GM23338 (cell line): ENCODE measurements around the gene SLC2A1. TPM values are rescaled to one million over a fixed set of nuclear protein-coding genes. Genes with fewer than 3 reads are reported as not detected.
A peak's percentile ranks its signal among the peaks of the same experiment; 100 is the strongest.

Experiments
- ATAC-seq: fragments of 200-7000 bp; cut with Tn5 transposase; 3 replicates; pipeline ENCODE4 v1.9.1; 2020
- DNase-seq: peaks from one replicate; pipeline ENCODE4 v3.0.0-alpha.2; 2015; ENCODE audit warnings: low spot score
- H2AFZ ChIP-seq: fragments of 200-600 bp; sonication (generic); 2 replicates; pipeline ENCODE4 v1.8.0; 2016; ENCODE audit warnings: antibody characterized with exemption, mild to moderate bottlenecking, moderate library complexity
- H3F3A ChIP-seq: fragments of 200-600 bp; sonication (generic); replicated peaks from 2 replicates; pipeline ENCODE4 v1.8.0; 2017; ENCODE audit warnings: antibody characterized with exemption, mixed run types, low read depth
- H3K27ac ChIP-seq: fragments of 200-600 bp; sonication (generic); 2 replicates; pipeline ENCODE4 v1.6.1; 2016; ENCODE audit warnings: low read depth
- H3K27me3 ChIP-seq: fragments of 200-600 bp; sonication (generic); 2 replicates; pipeline ENCODE4 v1.8.0; 2016; ENCODE audit warnings: mild to moderate bottlenecking, mixed run types, moderate library complexity; ENCODE audit not compliant: insufficient read depth
- H3K36me3 ChIP-seq: fragments of 200-600 bp; sonication (generic); 2 replicates; pipeline ENCODE4 v1.8.0; 2016; ENCODE audit warnings: mild to moderate bottlenecking; ENCODE audit not compliant: insufficient read depth
- H3K4me1 ChIP-seq: fragments of 200-600 bp; sonication (generic); 2 replicates; pipeline ENCODE4 v1.8.0; 2016; ENCODE audit warnings: mild to moderate bottlenecking, moderate library complexity; ENCODE audit not compliant: insufficient read depth
- H3K4me2 ChIP-seq: fragments of 200-600 bp; sonication (generic); 2 replicates; pipeline ENCODE4 v1.7.1; 2017; ENCODE audit warnings: mixed run types
- H3K4me3 ChIP-seq: fragments of 200-600 bp; sonication (generic); 2 replicates; pipeline ENCODE4 v1.6.1; 2016; ENCODE audit warnings: mixed run types
- H3K79me2 ChIP-seq: fragments of 200-600 bp; sonication (generic); replicated peaks from 2 replicates; pipeline ENCODE4 v1.8.0; 2017; ENCODE audit warnings: mild to moderate bottlenecking; ENCODE audit not compliant: insufficient read depth
- H3K9me2 ChIP-seq: fragments of 200-600 bp; sonication (generic); 2 replicates; pipeline ENCODE4 v1.8.0; 2017; ENCODE audit not compliant: insufficient read depth
- H4K20me1 ChIP-seq: fragments of 200-600 bp; sonication (generic); replicated peaks from 2 replicates; pipeline ENCODE4 v1.8.0; 2017; ENCODE audit warnings: mild to moderate bottlenecking; ENCODE audit not compliant: insufficient read depth
- H3K27ac Mint-ChIP-seq: 2 replicates; pipeline ENCODE4 v1.8.0; 2020; ENCODE audit warnings: inconsistent platforms, mild to moderate bottlenecking, moderate library complexity, mixed read lengths
- H3K27me3 Mint-ChIP-seq: 3 replicates; pipeline ENCODE4 v1.8.0; 2022; ENCODE audit warnings: low read depth, mild to moderate bottlenecking, moderate library complexity, mixed read lengths, inconsistent platforms; ENCODE audit not compliant: insufficient read depth, poor library complexity
- H3K36me3 Mint-ChIP-seq: 3 replicates; pipeline ENCODE4 v1.8.0; 2021; ENCODE audit warnings: low read depth, mild to moderate bottlenecking, inconsistent platforms, moderate library complexity, mixed read lengths
- H3K4me1 Mint-ChIP-seq: 3 replicates; pipeline ENCODE4 v1.8.0; 2020; ENCODE audit warnings: mild to moderate bottlenecking, inconsistent platforms, mixed read lengths
- H3K4me3 Mint-ChIP-seq: 3 replicates; pipeline ENCODE4 v1.8.0; 2021; ENCODE audit warnings: moderate library complexity, mild to moderate bottlenecking, inconsistent platforms, mixed read lengths
- H3K9me3 Mint-ChIP-seq: 3 replicates; pipeline ENCODE4 v1.8.0; 2020; ENCODE audit warnings: moderate library complexity, mild to moderate bottlenecking, inconsistent platforms, mixed read lengths
- CREB1 ChIP-seq: fragments of 250-450 bp; sonication (Bioruptor Pico); IDR thresholded peaks from 2 replicates; pipeline ENCODE4 v1.5.0; 2020; ENCODE audit warnings: low read depth, mild to moderate bottlenecking, moderate library complexity
- CTCF ChIP-seq, 2 experiments: fragments of 200-600 bp in 1 of 2; sonication (generic) in 1 of 2; conservative IDR thresholded peaks; 2 replicates each; pipeline versions ENCODE4 v1.5.1 to v1.6.1; 2016 to 2017; ENCODE audit warnings: antibody characterized with exemption in 2 of 2, low read depth in 2 of 2, mild to moderate bottlenecking in 2 of 2, moderate library complexity in 1 of 2
- ETS1 ChIP-seq: IDR thresholded peaks from 2 replicates; pipeline ENCODE4 v1.6.1; 2016; ENCODE audit warnings: antibody characterized with exemption
- EZH2 ChIP-seq: fragments of 200-600 bp; sonication (generic); IDR thresholded peaks from one replicate; pipeline ENCODE4 v1.8.0; 2017; ENCODE audit warnings: antibody characterized with exemption, mild to moderate bottlenecking, low read depth; ENCODE audit not compliant: unreplicated experiment
- EZH2phosphoT487 ChIP-seq: fragments of 200-600 bp; sonication (generic); IDR thresholded peaks from one replicate; pipeline ENCODE4 v1.8.1; 2018; ENCODE audit warnings: antibody characterized with exemption; ENCODE audit not compliant: unreplicated experiment
- JUNB ChIP-seq: IDR thresholded peaks from one replicate; pipeline ENCODE4 v1.6.1; 2016; ENCODE audit warnings: antibody characterized with exemption; ENCODE audit not compliant: unreplicated experiment
- NANOG ChIP-seq: IDR thresholded peaks from 2 replicates; pipeline ENCODE4 v1.6.1; 2016; ENCODE audit warnings: antibody characterized with exemption, borderline replicate concordance
- POLR2AphosphoS5 ChIP-seq: IDR thresholded peaks from 2 replicates; pipeline ENCODE4 v1.6.1; 2016; ENCODE audit warnings: antibody characterized with exemption, low read depth
- REST ChIP-seq: IDR thresholded peaks from one replicate; pipeline ENCODE4 v1.6.1; 2018; ENCODE audit warnings: antibody characterized with exemption; ENCODE audit not compliant: unreplicated experiment
- STAT1 ChIP-seq: IDR thresholded peaks from one replicate; pipeline ENCODE4 v1.6.1; 2016; ENCODE audit warnings: antibody characterized with exemption; ENCODE audit not compliant: unreplicated experiment
- ZNF114 ChIP-seq: fragments of 250-450 bp; sonication (Bioruptor Pico); IDR thresholded peaks from 2 replicates; pipeline ENCODE4 v1.5.0; 2020; ENCODE audit warnings: mild to moderate bottlenecking, moderate library complexity
- ZNF331 ChIP-seq: fragments of 250-450 bp; sonication (Bioruptor Pico); IDR thresholded peaks from 2 replicates; pipeline ENCODE4 v1.5.0; 2020; ENCODE audit warnings: low read depth, mild to moderate bottlenecking, moderate library complexity
- ZNF462 ChIP-seq: fragments of 250-450 bp; sonication (Bioruptor Pico); IDR thresholded peaks from 2 replicates; pipeline ENCODE4 v1.5.0; 2020; ENCODE audit warnings: mild to moderate bottlenecking, moderate library complexity
- polyA plus RNA-seq: library from polyadenylated mRNA; unstranded; fragments of >200 nt; fragmentation: Nextera tagmentation; extraction: Ambion mirVana; gene quantifications from 2 replicates; pipeline ENCODE4 v1.2.1, GENCODE V29; 2016
- total RNA-seq: library from RNA; depleted of rRNA; stranded (reverse); fragments of >200 nt; shearing (Covaris generic); gene quantifications from 2 replicates; pipeline ENCODE4 v1.2.3, GENCODE V29; 2014

The SLC2A1 gene
- total and polyA plus RNA-seq, 2 experiments from 2014 or later: 66.1 to 305 TPM

- no peaks in the 10 kb centered on the region for H3K9me2 ChIP-seq
- peaks cover 77% of the 10 kb centered on the region for H3K4me1 Mint-ChIP-seq
- no peaks in the 10 kb centered on the region for H3K27me3 ChIP-seq
- H3K36me3 ChIP-seq: peaks cover 56% of the 10 kb centered on the region
- peak overlapping the region; percentile 39; the same call in 1 of the 2 replicates for H3K27ac Mint-ChIP-seq
- H3K4me1 ChIP-seq: peaks cover 18% of the 10 kb centered on the region; the same call in 1 of the 2 replicates
- H4K20me1 ChIP-seq: peaks cover 82% of the 10 kb centered on the region
- H3F3A ChIP-seq: peaks cover 12% of the 10 kb centered on the region; the same call in 1 of the 2 replicates
- peaks cover 24% of the 10 kb centered on the region for H3K27me3 Mint-ChIP-seq
- TF ChIP-seq CTCF (conservative IDR thresholded peaks at IDR 0.05; ENCODE audit: low read depth in 2 of 2) (no peak), ZNF331 (CRISPR knock-in tag) (no peak), POLR2AphosphoS5 (no peak), EZH2phosphoT487 (no peak), ZNF462 (CRISPR knock-in tag) (no peak), ETS1 (no peak), ZNF114 (no peak), CREB1 (CRISPR knock-in tag) (no peak), REST (no peak), JUNB (no peak), EZH2 (no peak), NANOG (no peak), STAT1 (no peak)
- H3K4me3 ChIP-seq: no peak overlapping the region
- H3K79me2 ChIP-seq: peaks cover 100% of the 10 kb centered on the region
- no peak overlapping the region; the same call in 2 of the 3 replicates for H3K4me3 Mint-ChIP-seq
- no peaks in the 10 kb centered on the region; the same call in 2 of the 3 replicates for H3K9me3 Mint-ChIP-seq
- H2AFZ ChIP-seq: no peak overlapping the region
- no peak overlapping the region for H3K27ac ChIP-seq
- no peak overlapping the region for H3K4me2 ChIP-seq
- no peak for DNase-seq
- peaks cover 83% of the 10 kb centered on the region for H3K36me3 Mint-ChIP-seq
- no peak for ATAC-seq
Observed at GRCh38 chr1:42942444-42942843, 16.2 kb downstream of the SLC2A1 start.
